PC-3 (cell line): ENCODE measurements around the gene MBTD1.

Experiments used
- EZH2 ChIP-seq: fragments of 300-600 bp; sonication (generic); IDR thresholded peaks from one replicate; pipeline ENCODE4 v1.6.1; 2017; ENCODE audit warnings: antibody characterized with exemption, mild to moderate bottlenecking, low read length; ENCODE audit not compliant: unreplicated experiment
- EZH2phosphoT487 ChIP-seq: fragments of 300-600 bp; sonication (generic); IDR thresholded peaks from 2 replicates; pipeline ENCODE4 v1.6.1; 2018; ENCODE audit warnings: mild to moderate bottlenecking, antibody characterized with exemption, low read length, borderline replicate concordance
- TF ChIP-seq, protein P1 (sequence below): fragments of 300-600 bp; sonication (generic); conservative IDR thresholded peaks from 2 replicates; pipeline ENCODE4 v1.5.1; 2017; ENCODE audit warnings: antibody characterized with exemption, low read depth, mild to moderate bottlenecking, low read length

DNA sequence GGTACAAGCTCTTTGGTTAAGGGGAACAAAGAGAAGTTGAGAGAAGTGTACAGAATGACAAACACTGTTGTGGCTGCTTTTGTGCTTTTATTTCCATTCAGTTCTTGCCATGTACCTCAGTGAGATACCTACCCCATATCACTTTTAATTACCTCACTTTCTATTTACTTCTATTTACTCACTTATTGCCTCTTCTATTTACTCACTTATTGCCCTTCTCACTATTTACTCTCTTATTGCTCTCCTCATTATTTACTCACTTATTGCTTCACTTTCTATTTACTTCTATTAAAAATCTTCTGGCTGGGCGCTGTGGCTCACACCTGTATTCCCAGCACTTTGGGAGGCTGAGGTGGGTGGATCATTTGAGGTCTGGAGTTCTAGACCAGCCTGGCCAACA, 41.9 kb downstream of the MBTD1 start:
- TF ChIP-seq, protein P1, sequence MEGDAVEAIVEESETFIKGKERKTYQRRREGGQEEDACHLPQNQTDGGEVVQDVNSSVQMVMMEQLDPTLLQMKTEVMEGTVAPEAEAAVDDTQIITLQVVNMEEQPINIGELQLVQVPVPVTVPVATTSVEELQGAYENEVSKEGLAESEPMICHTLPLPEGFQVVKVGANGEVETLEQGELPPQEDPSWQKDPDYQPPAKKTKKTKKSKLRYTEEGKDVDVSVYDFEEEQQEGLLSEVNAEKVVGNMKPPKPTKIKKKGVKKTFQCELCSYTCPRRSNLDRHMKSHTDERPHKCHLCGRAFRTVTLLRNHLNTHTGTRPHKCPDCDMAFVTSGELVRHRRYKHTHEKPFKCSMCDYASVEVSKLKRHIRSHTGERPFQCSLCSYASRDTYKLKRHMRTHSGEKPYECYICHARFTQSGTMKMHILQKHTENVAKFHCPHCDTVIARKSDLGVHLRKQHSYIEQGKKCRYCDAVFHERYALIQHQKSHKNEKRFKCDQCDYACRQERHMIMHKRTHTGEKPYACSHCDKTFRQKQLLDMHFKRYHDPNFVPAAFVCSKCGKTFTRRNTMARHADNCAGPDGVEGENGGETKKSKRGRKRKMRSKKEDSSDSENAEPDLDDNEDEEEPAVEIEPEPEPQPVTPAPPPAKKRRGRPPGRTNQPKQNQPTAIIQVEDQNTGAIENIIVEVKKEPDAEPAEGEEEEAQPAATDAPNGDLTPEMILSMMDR = no peak
- no peak for TF ChIP-seq EZH2phosphoT487
- no peak for TF ChIP-seq EZH2
